ENCODE results near the gene IQGAP3.

GRCh38 chr1:156549390-156549789, 23.0 kb downstream of the IQGAP3 start:
- TF ChIP-seq, protein P1, sequence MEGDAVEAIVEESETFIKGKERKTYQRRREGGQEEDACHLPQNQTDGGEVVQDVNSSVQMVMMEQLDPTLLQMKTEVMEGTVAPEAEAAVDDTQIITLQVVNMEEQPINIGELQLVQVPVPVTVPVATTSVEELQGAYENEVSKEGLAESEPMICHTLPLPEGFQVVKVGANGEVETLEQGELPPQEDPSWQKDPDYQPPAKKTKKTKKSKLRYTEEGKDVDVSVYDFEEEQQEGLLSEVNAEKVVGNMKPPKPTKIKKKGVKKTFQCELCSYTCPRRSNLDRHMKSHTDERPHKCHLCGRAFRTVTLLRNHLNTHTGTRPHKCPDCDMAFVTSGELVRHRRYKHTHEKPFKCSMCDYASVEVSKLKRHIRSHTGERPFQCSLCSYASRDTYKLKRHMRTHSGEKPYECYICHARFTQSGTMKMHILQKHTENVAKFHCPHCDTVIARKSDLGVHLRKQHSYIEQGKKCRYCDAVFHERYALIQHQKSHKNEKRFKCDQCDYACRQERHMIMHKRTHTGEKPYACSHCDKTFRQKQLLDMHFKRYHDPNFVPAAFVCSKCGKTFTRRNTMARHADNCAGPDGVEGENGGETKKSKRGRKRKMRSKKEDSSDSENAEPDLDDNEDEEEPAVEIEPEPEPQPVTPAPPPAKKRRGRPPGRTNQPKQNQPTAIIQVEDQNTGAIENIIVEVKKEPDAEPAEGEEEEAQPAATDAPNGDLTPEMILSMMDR (IDR thresholded peaks at IDR 0.05), result no peak
- no peak for TF ChIP-seq POLR2AphosphoS5 (IDR thresholded peaks at IDR 0.05; ENCODE audit: low read depth, low read length)
